Hematopoietic multipotent progenitor cell treated with erythropoietin and hydrocortisone succinate and interleukin-3 and kit ligand, for 6 days (in vitro differentiated cells): ENCODE results near the gene ADAMTS19.
"Not testable (repeated sequence)": the region's sequence is repeated elsewhere in the genome, so short reads cannot be mapped to it uniquely, and the experiment has no call there.

Experiments
- DNase-seq: peaks from one replicate; pipeline ENCODE4 v3.0.0-alpha.2; 2015

ADAMTS19 gene

GRCh38 chr5:129474544-129474943 lies 14.4 kb downstream of the ADAMTS19 start:
- DNase-seq, result peak; percentile 13

DNA sequence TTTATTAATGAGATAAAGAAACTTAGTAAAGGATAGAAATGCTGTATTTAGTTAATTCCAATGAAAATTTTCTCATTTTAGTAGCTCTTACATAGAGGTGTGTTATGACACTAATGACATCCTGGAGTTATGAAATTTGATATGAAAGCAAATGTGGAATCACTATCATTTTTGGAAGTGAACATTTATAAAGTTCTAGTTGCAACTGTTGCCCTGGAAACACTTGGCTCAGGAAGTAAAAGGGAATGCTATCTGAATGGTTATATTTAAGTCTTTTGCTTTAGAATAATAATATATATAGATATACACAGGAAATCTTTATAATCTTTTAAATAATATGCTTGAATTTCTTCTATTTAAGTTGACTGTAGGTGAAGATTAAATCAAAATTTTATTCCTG lies 16.7 kb downstream of the ADAMTS19 start:
- no peak for DNase-seq

- no peak for DNase-seq
These were observed 17.4 kb downstream of the ADAMTS19 start for GRCh38 chr5:129477532-129477931.

- no peak for DNase-seq
These were observed 21.1 kb downstream of the ADAMTS19 start for GRCh38 chr5:129481161-129481560.

DNA sequence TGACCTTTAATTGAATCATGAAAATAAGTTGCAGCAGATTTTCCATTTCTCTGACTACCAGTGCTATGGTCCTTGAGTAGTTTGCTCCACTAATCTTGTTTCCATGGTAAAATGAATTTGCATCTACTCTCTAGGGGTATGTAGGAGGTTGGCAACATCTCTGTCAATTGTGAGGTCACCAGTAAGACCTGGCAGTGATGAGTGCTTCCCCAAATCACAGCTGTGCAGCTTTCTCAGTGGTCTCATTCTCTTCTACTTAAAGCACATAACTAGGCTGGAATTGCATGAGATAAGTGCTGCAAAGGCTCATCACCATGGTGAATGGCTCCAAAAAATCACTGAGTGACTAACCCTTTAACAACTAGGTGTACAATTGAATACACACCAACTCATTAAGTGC lies 36.3 kb downstream of the ADAMTS19 start:
- no peak for DNase-seq

DNA sequence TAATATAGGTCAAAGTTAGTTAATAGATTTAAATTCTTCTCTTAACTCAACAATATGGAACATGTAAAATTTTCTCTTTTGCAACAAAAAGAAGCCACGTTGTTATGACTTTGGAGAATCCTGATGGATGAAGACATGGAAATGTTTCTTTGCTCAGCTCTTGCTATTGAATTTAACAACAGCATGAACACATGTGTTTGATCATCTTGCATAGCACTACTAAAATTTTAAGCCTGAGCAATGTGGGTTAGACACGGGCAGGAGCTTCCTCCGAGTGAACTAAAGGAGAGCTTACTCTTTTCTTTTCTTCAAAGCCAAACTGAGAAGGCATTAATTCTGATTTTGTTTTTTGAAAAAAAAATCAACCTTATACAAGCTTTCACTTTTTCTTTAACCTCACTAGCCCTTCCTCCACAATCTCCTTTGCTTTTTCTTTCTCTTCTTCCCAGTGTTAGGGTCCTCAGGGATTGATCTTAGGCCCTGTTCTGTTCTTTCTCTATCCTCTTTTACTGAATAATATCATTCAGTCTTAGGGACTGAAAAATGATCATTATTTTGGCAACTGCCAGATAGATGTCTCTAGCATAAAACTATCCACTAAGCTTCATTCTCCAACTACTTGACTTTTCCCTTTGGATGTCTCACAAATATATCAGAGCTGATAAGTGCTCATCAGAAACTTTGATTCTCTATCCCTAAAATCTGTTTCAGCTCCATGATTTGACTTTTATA lies 36.9 kb downstream of the ADAMTS19 start:
- DNase-seq, result no peak

GRCh38 chr5:129499208-129499852 lies 39.2 kb downstream of the ADAMTS19 start:
- DNase-seq, result no peak

DNA sequence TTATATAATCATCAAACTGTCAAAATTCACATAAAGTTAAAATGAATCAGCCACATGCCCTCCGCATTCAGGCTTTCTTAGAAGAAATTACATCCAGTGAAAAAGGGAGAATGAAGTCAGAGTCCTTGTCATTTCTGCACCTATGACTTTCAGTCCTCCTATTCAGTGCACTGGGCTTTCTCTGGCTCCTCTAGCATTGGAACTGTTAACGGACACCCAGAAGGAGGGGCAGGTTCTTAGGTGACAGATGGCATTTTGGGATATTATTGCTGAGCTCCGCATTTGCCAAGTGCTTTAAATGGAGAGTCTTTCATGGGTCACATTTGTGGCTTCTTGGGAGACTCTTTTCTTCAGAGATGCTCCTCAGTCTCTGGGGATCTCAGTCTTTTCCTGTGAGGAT lies 40.0 kb downstream of the ADAMTS19 start:
- no peak for DNase-seq

DNA sequence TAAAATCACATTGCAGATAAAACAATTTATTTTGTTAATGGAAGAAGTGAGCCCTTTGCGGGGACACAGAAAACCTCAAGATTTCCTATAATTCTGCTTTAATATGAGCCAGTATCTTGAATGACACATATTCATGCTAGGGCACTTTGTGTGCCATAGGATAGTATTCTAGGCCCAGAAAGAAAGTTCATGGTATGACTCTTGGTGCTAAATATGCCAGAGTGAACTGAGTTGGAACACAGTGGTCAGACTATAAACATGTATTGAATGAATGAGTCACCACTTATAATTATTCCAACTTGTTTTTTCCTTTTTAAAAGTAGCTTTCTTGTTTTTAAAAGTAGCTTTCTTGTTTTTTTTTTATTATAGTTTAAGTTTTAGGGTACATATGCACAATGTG lies 46.0 kb downstream of the ADAMTS19 start:
- no peak for DNase-seq

DNA sequence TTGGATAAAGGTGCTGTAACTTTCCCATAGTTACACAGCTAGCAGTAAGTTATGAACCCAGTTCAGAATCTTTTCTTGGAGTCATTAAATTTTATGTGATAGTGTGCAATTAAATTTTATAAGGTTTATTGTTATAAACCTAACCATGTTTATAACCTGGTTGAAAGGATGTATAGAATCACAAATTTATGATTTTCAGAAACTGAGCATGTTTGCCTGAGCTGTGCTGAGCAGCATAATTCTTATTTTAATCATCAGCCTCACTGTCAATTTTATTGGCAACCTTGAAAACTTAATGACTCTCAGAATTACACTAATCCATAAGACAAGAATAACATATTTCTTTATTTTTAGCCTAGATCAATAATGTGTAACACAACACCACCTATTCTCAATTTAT lies 46.9 kb downstream of the ADAMTS19 start:
- DNase-seq, result no peak

- no peak for DNase-seq
These were observed 47.4 kb downstream of the ADAMTS19 start for GRCh38 chr5:129507527-129507926.

GRCh38 chr5:129508606-129509005 lies 48.5 kb downstream of the ADAMTS19 start:
- DNase-seq, result no peak

DNA sequence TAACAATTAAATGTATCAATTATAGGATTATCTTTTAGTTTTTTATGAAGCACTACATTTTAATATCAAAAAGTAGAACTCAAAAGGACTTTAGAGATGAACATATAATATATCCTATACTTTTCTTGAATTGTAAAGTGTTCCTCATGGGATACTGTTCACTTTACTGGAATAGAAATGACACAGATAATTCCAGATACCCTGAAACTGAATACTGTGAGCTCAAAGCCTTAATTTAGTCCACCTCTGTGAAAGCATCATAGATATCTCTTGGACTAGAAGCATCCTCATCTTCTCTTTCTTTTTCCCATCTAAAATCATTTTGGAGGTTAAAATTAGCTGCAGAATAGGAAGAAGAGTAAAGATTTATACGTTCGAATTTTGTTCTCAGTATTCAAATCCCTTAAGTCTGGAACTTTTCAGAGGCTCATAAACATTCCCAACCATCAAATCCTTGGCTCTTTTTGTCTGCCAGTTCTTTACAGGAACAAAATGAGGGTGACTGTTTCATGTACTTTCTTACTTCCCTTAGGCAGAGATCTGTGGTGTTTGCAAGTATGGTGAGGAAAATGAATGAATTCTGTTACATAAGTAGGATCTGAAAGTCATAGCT lies 49.4 kb downstream of the ADAMTS19 start:
- DNase-seq, result no peak

GRCh38 chr5:129511291-129511690 lies 51.2 kb downstream of the ADAMTS19 start:
- DNase-seq, result no peak

DNA sequence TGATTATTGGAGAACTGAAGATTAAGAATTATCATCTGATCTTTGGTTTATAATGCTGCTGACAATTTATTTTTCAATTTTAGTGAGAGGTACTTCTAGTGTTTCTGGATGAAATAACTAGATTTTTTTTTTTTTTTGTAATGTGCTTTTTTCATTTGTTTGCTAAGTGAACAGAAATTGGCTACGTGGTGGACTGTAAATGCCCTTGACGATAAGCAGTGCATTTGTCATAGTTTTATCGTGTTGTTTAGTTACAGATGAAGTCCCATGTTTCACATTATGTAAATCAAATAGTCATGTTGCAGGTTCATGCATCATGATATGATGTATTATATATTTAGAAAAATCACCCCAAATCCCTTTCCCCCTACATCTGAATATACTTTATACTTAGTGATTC lies 81.0 kb downstream of the ADAMTS19 start:
- no peak for DNase-seq

DNA sequence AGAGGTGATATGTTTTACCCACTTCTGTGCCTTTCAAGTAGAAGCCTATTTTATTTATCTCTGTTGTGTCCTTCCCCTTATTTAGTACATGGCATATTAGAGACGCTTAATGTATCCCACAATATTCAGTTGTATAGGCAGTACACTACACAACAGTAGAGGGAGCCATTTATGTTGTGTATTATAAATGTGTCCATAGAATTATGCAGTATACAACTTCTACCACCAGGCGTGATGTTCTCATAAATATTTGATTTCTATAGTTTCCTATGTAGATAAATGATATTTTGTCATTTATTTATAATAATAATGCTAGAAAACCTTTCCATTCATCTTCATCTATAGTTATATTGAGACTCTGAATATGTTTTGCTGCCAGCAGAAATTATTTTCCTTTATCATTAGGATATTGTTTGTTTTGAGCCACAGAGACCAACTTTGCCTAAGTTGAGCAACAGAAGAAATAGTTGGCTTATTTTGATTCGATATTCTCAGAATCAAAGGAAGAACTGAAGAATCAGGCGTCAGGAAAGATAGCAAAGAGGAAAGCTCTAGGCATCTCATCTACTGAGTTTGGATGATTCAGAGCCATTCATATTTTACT lies 81.7 kb downstream of the ADAMTS19 start:
- peak; percentile 64 for DNase-seq

DNA sequence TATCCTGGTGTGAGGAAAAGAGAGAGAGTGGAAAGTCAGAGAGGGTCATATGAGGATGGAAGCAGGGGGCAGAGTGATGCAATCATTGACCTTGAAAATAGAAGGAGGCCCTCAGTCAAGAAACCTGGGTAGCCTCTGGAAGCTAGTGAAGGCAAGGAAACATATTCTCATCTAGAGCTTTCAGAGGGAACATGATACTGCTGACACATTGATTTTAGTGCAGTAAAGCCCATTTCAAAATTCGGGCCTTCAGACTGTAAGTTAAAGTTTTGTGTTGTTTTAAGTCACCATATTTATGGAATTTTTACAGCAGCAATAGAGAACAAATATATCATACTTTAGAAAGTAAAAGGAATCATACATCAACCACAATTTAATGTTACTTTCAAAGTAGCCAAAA lies 87.0 kb downstream of the ADAMTS19 start:
- DNase-seq, result no peak

GRCh38 chr5:129554134-129554904 lies 94.2 kb downstream of the ADAMTS19 start:
- no peak for DNase-seq

DNA sequence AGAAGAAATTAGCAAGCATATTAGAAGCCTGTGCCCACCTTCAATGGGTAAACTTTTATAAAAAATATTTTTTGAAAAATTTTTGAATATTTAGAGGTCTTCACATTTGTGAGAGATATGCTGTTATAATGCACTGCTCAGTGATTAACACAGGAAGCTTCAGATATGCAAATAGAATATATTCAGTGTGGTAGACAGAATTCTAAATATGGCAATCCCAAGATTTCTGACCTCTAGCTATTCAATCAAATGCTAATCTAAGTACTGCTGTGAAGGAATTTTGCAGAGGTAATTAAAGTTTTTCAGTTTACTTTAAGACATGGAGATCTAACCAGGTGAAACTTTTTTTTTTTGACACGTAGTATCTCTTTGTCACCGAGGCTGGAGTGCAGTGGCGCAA lies 103.5 kb downstream of the ADAMTS19 start:
- no peak for DNase-seq

GRCh38 chr5:129569295-129569694 lies 109.2 kb downstream of the ADAMTS19 start:
- DNase-seq, result no peak

- DNase-seq, result no peak
These were observed 112.0 kb downstream of the ADAMTS19 start for GRCh38 chr5:129572060-129572459.

DNA sequence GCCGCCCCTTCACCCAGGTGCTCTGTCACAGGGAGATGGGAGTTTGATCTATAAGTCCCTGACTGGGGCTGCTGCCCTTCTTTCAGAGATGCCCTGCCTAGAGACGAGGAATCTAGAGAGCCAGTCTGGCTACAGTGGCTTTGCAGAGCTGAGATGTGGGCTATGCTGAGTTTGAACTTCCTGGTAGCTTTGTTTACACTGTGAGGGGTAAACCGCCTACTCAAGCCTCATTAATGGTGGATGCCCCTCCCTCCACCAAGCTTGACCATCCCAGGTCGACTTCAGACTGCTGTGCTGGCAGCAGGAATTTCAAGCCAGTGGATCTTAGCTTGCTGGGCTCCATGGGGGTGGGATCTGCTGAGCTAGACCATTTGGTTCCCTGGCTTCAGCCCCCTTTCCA lies 124.4 kb downstream of the ADAMTS19 start:
- DNase-seq, result not testable (repeated sequence)

DNA sequence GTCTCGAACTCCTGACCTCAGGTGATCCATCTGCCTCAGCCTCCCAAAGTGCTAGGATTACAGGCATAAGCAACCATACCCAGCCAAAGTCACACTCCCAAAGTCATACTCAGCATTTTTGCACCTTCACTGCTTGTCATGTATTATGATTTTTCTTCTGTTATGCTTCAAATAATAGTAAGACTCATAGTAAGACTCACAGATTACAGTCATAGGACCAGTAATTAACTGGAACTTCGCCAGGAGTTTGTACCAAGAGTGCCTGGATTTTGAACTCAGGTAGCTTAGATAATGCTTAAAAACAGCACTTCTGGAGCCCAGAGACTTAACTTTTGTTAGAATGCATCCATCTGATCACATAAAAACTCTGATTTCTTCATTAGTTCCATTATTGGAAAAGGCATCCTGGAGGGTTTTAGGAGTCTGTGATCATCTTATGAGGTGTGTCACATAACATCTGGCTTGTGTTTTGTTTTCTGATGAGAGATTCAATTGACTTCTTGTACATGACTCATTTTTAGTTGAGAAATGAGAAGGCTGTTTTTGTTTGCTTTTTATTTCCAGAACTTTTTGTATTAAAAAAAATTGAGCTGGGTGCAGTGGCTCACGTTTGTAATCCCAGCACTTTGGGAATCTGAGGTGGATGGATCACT lies 131.5 kb downstream of the ADAMTS19 start:
- DNase-seq, result no peak
